Stomach (tissue), 4 donors: Measurements from ENCODE around the gene TNS2.

ENCODE experiments used
- CTCF ChIP-seq, 7 experiments: fragments of 450-650 bp in 4 of 7; fragments of 200-600 bp in 3 of 7; sonication (generic) in 3 of 7; IDR thresholded peaks; one replicate each; pipeline ENCODE4 v1.5.1; 2016 to 2019; ENCODE audit warnings: antibody characterized with exemption in 7 of 7, control low read depth in 2 of 7, mild to moderate bottlenecking in 1 of 7
- EP300 ChIP-seq: sonication (generic); formaldehyde crosslinking; IDR thresholded peaks from one replicate; pipeline ENCODE4 v1.6.1; 2017; ENCODE audit warnings: antibody characterized with exemption
- POLR2A ChIP-seq, 4 donors: fragments of 450-650 bp; IDR thresholded peaks; one replicate each; pipeline ENCODE4 v1.6.1; 2016; ENCODE audit warnings: antibody characterized with exemption in 4 of 4, control low read depth in 2 of 4, mild to moderate bottlenecking in 1 of 4, moderate library complexity in 1 of 4
- POLR2AphosphoS5 ChIP-seq, 3 donors: sonication (generic); formaldehyde crosslinking; IDR thresholded peaks; one replicate each; pipeline ENCODE4 v1.6.1; 2016; ENCODE audit warnings: antibody characterized with exemption in 3 of 3

DNA sequence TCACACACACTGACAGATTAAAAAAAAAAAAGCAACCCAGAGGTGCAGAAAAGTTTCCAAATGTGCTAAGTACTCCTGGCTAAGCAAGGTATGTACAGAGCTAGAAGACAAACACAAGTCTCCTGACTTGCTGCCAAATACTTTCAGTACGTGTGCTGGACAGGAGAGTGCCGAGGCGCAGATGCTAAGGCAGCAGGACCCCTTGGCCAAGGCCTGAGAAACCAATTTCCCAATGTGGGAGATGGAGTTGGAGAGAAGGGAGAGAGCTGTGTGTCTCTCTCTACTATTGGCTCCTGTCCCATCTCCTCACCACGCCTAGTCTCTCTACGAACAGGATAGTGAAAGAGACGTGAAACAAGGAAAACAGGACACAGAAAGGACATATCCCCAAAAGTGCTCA is 24.0 kb downstream of the TNS2 start:
- TF ChIP-seq CTCF (IDR thresholded peaks at IDR 0.05) = no peak
- TF ChIP-seq EP300 = no peak
- TF ChIP-seq POLR2A (IDR thresholded peaks at IDR 0.05) = no peak
- TF ChIP-seq POLR2AphosphoS5 (IDR thresholded peaks at IDR 0.05) = peak in 1 of 3 donors; percentile 17
